ENCODE measurements around the gene GPC3.

GPC3 gene

DNA sequence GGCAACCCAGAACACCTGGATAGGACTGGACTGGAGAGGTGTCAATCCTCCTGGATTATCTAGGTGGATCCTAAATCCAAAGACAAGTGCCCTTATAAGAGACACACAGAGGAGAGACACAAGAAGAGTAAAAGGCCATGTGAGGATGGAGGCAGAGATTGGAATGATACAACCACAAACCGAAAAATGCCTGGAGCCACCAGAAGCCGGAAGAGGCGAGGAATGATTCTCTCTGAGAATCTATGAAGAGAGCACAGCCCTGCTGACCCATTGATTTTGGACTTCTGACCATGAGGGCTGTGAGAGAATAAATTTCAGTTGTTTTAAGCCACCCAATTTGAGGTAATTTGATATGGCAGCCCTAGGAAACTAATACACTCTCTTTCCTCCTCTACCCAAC lies 20.1 kb downstream of the GPC3 start:
- DNase-seq, result no peak

GRCh38 chrX:133961046-133961445 lies 24.3 kb downstream of the GPC3 start:
- no peak for DNase-seq

DNA sequence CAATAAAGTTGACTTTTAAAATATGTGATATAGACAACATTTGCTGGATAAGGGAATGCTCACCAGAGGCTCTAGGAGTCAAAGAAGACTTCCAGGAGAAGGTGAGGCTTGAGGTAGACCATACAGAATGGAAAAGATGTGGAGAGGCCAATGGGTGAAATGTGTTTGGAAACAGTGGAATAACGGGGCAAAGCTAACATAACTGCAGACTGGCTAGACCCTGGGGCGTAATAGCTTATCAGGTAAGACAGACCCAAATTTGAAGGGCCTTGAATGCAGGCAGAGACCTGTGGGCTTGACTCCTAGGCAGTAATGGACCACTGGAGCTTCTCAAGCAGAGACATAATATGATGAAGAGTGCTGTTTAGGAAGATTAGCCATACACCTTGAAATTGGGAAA lies 25.4 kb downstream of the GPC3 start:
- no peak for DNase-seq

DNA sequence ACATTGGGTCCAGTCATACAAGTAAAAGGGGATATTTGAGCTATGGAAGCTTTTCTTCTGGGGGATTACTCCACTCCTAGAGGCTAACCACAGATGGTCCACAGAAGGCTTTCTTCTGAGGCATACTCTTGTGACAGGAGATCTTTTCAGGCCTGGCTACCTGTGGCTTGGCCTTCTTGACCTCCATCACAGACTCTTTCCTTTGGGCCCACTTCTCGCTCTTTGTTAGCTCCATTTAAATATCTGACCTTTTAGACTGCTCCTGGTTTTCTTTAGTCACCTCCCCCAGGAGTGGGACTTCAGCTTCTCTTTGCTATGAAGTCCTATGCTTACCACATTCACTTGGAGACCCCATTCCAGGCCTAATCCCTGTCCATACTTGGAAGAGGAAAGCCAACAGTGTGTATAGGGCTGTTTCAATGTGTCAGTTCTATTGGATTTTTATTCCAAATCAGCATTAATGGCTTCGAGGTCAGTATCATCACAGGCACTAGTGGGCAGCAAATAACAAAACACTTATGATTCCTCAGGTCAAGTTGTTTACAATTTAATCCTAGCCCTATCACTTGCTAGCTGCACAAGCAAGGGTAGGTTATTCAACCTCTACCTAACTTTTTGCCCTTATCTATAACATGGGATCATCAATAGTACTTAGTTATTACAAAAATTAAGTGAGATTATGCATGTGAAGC lies 26.3 kb downstream of the GPC3 start:
- DNase-seq, result no peak

GRCh38 chrX:133956570-133957340 lies 28.6 kb downstream of the GPC3 start:
- no peak for DNase-seq

- DNase-seq, result no peak
These were observed 31.5 kb downstream of the GPC3 start for GRCh38 chrX:133953785-133954355.

- no peak for DNase-seq
These were observed 32.3 kb downstream of the GPC3 start for GRCh38 chrX:133953078-133953477.

DNA sequence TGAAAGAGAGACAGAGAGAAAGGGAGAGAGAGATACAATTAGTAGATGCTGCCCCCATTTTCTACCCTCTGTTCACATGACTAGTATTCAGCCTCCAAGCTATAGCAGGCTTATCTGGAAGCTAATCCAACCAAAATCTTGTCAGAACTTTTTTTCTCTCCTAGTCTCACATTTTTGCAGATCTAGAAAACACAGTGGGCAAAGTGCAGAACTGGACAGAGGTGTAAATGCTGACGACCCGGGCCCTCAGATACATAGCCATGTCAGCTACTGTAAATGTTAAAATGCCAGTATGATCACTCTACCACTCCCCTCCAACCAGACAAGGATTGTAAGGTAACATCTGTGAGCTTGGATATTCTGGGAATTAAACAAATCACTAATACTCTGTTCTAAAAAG lies 34.3 kb downstream of the GPC3 start:
- no peak for DNase-seq

GRCh38 chrX:133950214-133950613 lies 35.2 kb downstream of the GPC3 start:
- no peak for DNase-seq

DNA sequence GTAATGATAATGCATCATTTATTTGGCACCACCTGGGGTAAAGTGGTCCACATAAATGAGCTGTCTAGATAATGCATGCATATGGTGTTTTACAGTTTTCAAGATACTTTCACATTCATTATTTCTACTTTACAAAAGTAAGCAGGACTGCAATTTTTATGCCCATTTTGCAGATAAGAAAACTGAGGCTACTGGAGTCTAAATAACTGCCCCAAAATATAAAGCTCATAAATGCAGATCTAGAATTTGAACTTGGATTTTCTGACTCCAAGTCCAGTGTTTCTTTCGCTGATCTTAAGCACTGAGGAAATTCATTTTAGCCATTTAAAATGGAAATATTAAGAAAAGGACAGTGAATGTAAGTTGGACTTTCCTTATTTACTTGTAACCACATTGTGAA lies 36.5 kb downstream of the GPC3 start:
- no peak for DNase-seq

- no peak for DNase-seq
These were observed 37.4 kb downstream of the GPC3 start for GRCh38 chrX:133947996-133948395.

GRCh38 chrX:133947022-133947421 lies 38.4 kb downstream of the GPC3 start:
- DNase-seq, result no peak

- no peak for DNase-seq
These were observed 41.9 kb downstream of the GPC3 start for GRCh38 chrX:133943507-133943906.

GRCh38 chrX:133939655-133940302 lies 45.6 kb downstream of the GPC3 start:
- no peak for DNase-seq

GRCh38 chrX:133938530-133938929 lies 46.9 kb downstream of the GPC3 start:
- DNase-seq, result no peak

DNA sequence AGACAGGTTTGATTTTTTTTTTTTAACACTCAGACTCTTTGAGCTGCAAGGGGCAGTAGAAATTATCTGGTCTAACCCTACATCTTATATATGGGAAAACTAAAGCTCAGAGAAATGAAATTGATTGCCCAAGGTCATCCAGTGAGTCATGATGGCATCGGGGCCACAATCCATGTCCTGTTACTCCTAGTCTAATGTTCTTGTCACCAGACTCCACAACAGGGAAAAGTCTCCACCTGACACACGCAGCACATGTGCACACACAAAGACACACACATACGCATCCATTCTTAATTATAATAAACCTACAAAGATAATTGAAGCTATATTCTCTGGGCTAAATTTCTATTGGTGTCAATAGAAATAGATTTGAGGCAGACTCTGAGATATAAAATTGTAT lies 48.4 kb downstream of the GPC3 start:
- DNase-seq, result no peak

DNA sequence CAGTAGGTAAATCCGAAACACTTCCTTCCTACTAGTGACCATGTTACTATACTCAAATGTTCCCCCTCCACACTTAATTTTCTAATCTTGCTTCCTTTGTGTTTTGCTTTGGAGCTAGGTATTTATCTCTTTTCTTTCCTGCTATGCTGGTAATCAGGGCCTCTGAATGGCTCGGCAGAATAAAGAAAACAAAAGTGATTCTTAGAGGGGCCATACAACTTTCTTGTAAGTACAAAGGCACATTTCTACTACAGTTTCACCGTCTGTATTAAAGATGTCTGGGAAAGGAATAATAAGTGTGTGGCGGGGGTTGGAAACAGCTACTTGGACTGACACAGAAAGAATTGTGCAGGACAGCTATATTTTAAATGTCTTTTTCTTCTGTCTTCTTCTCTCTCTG lies 50.3 kb downstream of the GPC3 start:
- DNase-seq, result no peak

DNA sequence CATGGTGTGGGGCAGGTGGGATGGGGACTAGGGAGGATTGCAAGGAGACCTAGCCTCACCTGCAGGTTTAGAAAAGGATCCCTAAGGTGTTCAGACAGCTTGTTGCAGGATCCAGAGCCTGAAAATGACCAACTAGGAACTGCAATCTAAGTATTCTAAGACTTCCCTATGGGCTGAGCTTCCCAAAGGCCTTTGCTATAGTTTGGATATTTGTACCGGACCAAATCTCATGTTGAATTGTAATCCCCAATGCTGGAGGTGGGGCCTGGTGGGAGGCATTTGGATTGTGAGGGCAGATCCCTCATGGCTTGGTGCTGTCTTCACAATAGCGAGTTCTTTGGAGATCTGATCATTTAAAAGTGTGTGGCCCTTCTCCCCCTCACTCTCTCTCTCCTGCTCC lies 52.1 kb downstream of the GPC3 start:
- no peak for DNase-seq

DNA sequence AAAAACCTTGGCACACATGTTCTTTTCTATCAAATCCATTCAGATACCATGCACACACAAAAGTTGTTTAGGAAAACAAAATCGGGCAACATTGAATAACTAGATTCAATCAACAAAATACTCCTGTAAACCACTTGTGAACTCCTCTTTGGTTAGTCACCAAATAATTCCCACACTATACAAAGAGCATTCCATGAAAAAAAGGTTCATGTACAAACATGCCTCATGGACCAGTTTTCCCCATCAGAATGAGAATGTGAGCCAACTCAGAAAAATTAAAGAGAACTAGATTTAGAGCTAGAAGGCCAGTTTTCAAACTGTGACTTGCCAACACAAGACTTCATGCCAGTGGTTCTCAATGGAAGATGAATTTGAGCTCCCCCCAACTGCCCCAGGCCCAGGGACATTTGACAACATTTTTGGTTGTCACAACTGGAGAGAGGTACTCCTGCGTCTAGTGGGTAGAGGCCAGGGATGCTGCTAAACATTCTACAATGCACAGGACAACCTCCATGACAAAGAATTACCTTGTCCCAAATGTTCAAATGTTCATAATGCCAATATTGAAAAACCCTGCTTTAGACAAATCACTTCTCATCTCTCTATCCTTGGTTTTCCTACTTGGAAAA lies 55.4 kb downstream of the GPC3 start:
- DNase-seq, result no peak

DNA sequence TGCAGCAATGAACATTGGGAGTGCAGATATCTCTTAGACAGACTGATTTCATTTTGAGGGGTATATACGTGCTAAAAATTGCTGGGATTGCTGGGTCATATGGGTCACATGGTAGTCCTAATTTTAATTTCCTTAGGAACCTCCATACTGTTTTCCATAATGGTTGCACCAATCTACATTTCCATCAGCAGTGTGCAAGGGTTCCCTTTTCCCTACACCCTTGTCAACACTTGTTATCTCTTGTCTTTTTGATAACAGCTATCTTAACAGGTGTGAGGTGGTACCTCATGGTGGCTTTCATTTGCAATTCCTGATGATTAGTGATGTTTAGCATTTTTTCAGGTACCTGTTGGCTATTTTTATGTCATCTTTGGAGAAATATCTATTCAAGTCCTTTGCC lies 57.0 kb downstream of the GPC3 start:
- DNase-seq, result no peak

- DNase-seq, result no peak
These were observed 58.6 kb downstream of the GPC3 start for GRCh38 chrX:133926809-133927208.

GRCh38 chrX:133926099-133926498 lies 59.3 kb downstream of the GPC3 start:
- no peak for DNase-seq

- DNase-seq, result no peak
These were observed 60.8 kb downstream of the GPC3 start for GRCh38 chrX:133924548-133924947.
